ENCODE results near the gene ECI1. TPM values are rescaled to one million over a fixed set of nuclear protein-coding genes. Genes with fewer than 3 reads are reported as not detected.
"Not testable (repeated sequence)": the region's sequence is repeated elsewhere in the genome, so short reads cannot be mapped to it uniquely, and the experiment has no call there.

Gene ECI1
- total RNA-seq, 4 donors from 2014 or later: 37.1 to 69.9 (median 54.5) TPM

- no peak overlapping the region for H3K4me3 ChIP-seq (ENCODE audit: low read depth, poor library complexity, severe bottlenecking)
- intact Hi-C loops (cut with DNase I; ENCODE audit: low total_unique reads): no loop called here
- no peak for DNase-seq (ENCODE audit: low spot score in 2 of 2)
- 98% methylated on average over 12 to 14 of the region's 19 CpGs for WGBS, 2 donors
- TF ChIP-seq CTCF (IDR thresholded peaks at IDR 0.05) (no peak), POLR2A (IDR thresholded peaks at IDR 0.05) (no peak)
These were observed 8.3 kb downstream of the ECI1 start for GRCh38 chr16:2243031-2243528.

- no peak for TF ChIP-seq CTCF (IDR thresholded peaks at IDR 0.05)
- no peak for TF ChIP-seq POLR2A (IDR thresholded peaks at IDR 0.05)
- H3K4me3 ChIP-seq (ENCODE audit: low read depth, poor library complexity, severe bottlenecking): no peak overlapping the region
- intact Hi-C loops (cut with DNase I; ENCODE audit: low total_unique reads): no loop called here
- no peak for DNase-seq (ENCODE audit: low spot score in 2 of 2)
- WGBS, 2 donors: 66 to 73% methylated on average over 11 of the region's 11 CpGs
These were observed 8.8 kb downstream of the ECI1 start for GRCh38 chr16:2242598-2242997.

- DNase-seq (ENCODE audit: low spot score in 2 of 2); H3K4me3 ChIP-seq (ENCODE audit: low read depth, poor library complexity, severe bottlenecking); intact Hi-C loops (cut with DNase I; ENCODE audit: low total_unique reads): not testable (repeated sequence)
- 65 to 69% methylated on average over 9 of the region's 9 CpGs for WGBS, 2 donors
These were observed 11.1 kb downstream of the ECI1 start for GRCh38 chr16:2240331-2240730.

GRCh38 chr16:2238838-2239675 is 12.3 kb downstream of the ECI1 start:
- TF ChIP-seq POLR2A (IDR thresholded peaks at IDR 0.05) (no peak), CTCF (IDR thresholded peaks at IDR 0.05) (no peak)
- no peak for DNase-seq (ENCODE audit: low spot score in 2 of 2)
- H3K4me3 ChIP-seq (ENCODE audit: low read depth, poor library complexity, severe bottlenecking): no peak overlapping the region
- intact Hi-C loops (cut with DNase I; ENCODE audit: low total_unique reads): loop anchor here (10.0 kb wide), 1 partner anchor 266 kb away; no protein-coding TSS in a partner anchor
- 61 to 72% methylated on average over 14 to 15 of the region's 15 CpGs for WGBS, 2 donors

GRCh38 chr16:2238150-2238837 is 13.1 kb downstream of the ECI1 start:
- intact Hi-C loops (cut with DNase I; ENCODE audit: low total_unique reads): loop anchor here (10.0 kb wide), 1 partner anchor 267 kb away; no protein-coding TSS in a partner anchor
- DNase-seq (ENCODE audit: low spot score in 2 of 2): no peak
- TF ChIP-seq CTCF (IDR thresholded peaks at IDR 0.05): no peak
- TF ChIP-seq POLR2A (IDR thresholded peaks at IDR 0.05): no peak
- WGBS, 2 donors: 46 to 55% methylated on average over 5 to 11 of the region's 18 CpGs
- no peak overlapping the region for H3K4me3 ChIP-seq (ENCODE audit: low read depth, poor library complexity, severe bottlenecking)
